GM19023 (cell line): ENCODE data around the gene UBALD2.
"Not testable (repeated sequence)": the region's sequence is repeated elsewhere in the genome, so short reads cannot be mapped to it uniquely, and the experiment has no call there.

ENCODE experiments used
- ATAC-seq: cut with Tn5 transposase; IDR thresholded peaks from one replicate; pipeline ENCODE4 v1.9.1; 2021; ENCODE audit warnings: mild to moderate bottlenecking, moderate library complexity; ENCODE audit not compliant: unreplicated experiment

UBALD2 gene

GRCh38 chr17:76264755-76265623, at the start of gene UBALD2:
TSS of gene UBALD2 (plus strand) at chr17:76265348. CDS start at chr17:76265506, 158 bp downstream.
- peak; percentile 81 for ATAC-seq

GRCh38 chr17:76217081-76217480, 48.1 kb upstream of the UBALD2 start:
- no peak for ATAC-seq

GRCh38 chr17:76219670-76220383, 45.3 kb upstream of the UBALD2 start:
- no peak for ATAC-seq

- no peak for ATAC-seq
These were observed 41.3 kb upstream of the UBALD2 start for GRCh38 chr17:76223802-76224201.

- not testable (repeated sequence) for ATAC-seq
These were observed 39.6 kb upstream of the UBALD2 start for GRCh38 chr17:76225373-76226086.

- ATAC-seq, result not testable (repeated sequence)
These were observed 38.4 kb upstream of the UBALD2 start for GRCh38 chr17:76226749-76227148.

- ATAC-seq, result no peak
These were observed 32.8 kb upstream of the UBALD2 start for GRCh38 chr17:76232342-76232741.

GRCh38 chr17:76233588-76234353, 31.4 kb upstream of the UBALD2 start:
- ATAC-seq, result no peak

- ATAC-seq, result no peak
These were observed 30.8 kb upstream of the UBALD2 start for GRCh38 chr17:76234354-76234679.

GRCh38 chr17:76235883-76236282, 29.3 kb upstream of the UBALD2 start:
- no peak for ATAC-seq

GRCh38 chr17:76236603-76237002, 28.5 kb upstream of the UBALD2 start:
- ATAC-seq, result no peak

GRCh38 chr17:76237859-76238313, 27.3 kb upstream of the UBALD2 start:
- ATAC-seq, result no peak

- no peak for ATAC-seq
These were observed 26.2 kb upstream of the UBALD2 start for GRCh38 chr17:76238847-76239537.

- ATAC-seq, result peak; percentile 24
These were observed 25.4 kb upstream of the UBALD2 start for GRCh38 chr17:76239538-76240274.

GRCh38 chr17:76240461-76241203, 24.5 kb upstream of the UBALD2 start, which contains the start of gene RNF157:
TSS of gene RNF157 (minus strand) at chr17:76240493. CDS start at chr17:76240240, 253 bp downstream.
- ATAC-seq, result peak; percentile 74

GRCh38 chr17:76241204-76241538, 24.0 kb upstream of the UBALD2 start:
- no peak for ATAC-seq

GRCh38 chr17:76241691-76242255, 23.4 kb upstream of the UBALD2 start:
- no peak for ATAC-seq
